NCI-H1105 treated with DMSO at 0.1 percent for 48 hours (cell line): ENCODE measurements around the gene CDX2.

Experiments
- DNase-seq: peaks from one replicate; lab custom pipeline; 2025; lab: John Stamatoyannopoulos, UW

CDX2 gene

DNA sequence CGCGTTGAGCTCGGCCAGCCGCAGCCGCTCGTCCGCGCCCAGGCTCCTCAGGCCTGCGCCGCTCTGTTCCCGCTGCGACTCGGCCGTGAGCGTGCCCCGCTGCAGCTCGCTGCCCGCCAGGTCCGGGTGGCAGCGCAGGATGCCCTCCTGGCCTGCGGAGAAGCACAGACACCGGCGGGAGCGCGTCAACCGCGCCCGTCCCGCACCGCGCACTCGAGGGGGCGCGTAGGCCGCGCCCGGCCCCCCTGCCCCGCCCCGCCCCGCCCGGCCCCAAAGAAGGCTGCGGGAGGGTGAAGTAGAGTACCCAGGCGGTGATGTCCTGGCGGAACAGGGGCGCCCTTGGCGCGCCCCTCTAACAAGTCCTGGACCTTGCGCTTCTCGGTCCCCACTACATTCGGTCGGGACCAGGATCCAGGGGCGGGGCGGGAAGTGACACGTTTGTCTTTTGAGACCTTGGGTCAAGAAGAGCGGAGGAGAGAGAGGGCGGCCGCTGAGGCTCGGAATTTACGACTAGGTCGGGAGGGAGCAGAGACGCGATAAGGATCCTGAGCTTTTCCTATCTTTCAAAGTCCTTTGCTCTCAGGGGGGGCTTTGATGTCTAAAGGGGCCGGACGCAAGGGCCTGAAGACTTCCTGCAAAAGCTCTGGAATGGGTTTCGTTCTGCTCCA is 9.3 kb upstream of the CDX2 start:
- DNase-seq = no peak

DNA sequence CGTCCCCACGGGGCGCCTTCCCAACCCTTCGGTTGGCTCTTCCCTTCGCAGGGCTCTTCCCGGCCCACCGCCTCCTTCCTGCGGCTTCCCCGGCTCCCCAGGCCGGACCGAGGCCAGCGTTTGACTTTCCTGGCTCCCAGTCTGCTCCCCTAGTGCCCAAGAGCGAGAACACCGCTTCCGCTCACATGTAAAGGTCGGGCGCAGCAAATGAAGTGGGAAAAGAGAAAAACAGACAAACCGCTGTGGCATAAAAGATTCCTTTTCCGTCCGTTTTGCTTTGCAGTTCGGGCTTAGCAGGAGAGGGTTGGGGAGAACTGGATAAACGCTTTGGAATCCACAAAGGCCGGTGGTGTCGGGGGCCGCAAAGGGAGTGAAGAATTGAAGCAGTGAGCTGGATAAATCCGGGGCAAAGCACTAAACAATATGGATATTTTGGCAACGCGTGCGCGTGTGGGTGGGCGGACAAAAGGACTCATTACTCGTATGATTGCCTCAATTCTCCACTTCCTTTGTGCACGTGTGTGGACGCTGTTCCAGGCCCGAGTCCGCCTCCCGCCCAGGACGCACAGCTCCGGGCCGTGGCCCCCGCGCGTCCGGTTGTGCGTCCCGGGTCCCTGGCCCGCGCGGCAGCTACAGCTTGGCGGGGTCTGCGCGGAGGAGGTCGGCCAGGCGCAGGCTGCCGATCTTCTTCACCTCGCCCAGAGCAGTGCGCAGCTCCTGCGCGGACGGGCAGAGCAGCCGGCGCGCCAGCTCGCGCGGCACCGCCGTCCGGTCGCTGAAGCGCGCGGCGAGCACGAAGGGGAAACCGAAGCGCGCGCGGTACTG is 8.6 kb upstream of the CDX2 start:
- no peak for DNase-seq

- DNase-seq = no peak
Measured at GRCh38 chr13:27976362-27977091, 7.4 kb upstream of the CDX2 start.

- no peak for DNase-seq
Measured at GRCh38 chr13:27975564-27976361, 6.6 kb upstream of the CDX2 start.

DNA sequence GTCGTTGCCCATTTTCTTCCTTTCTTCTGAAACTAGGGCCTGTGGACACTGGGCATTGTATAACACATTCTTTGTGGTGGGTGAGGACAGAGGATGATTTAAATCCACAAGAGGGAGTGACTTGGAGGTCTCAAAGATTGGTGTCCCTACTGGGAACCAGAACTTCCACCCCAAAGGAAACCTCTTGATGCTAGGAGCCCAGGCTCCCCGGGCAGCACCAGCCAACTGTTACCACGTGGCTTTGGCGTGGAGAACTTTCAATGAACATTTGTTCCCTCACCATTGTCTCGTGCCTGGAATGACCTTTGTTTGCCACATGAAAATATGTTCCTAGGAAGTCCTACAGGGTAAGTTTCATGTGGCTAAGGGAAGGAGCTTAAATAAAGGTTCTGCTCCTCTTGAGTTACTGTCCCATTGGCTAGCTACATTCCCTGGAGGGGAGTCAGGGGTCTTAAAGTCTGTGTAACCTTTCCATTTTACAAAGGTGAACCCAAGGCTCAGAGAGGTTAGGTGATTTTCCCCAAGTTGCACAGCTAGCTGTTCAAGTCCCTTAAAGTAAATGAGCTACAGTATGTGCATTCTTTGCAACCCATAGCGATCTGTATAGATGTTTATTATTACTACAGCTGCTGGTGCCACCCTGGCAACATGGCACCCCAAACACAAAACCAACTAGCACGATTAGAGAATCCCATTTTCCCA is 5.0 kb upstream of the CDX2 start:
- no peak for DNase-seq

DNA sequence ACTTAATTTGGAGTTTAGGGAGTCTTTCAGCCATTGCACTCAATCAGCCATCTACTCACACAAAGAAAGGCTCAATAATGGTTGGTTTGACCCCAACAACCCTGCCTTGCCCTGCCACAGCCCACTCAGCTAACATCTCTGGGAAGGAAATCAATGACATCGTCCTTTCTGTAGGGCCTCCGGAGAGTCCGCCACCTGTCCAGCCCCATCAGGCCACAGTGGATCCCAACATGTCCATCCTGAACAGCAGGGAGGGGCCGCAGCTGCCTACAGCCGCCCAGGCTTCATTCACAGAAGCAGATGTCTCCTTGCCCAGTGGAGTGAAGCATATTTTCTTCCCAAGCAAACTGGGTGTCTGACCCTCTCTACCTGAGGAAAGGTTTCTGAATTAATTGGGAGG is 4.2 kb upstream of the CDX2 start:
- no peak for DNase-seq

DNA sequence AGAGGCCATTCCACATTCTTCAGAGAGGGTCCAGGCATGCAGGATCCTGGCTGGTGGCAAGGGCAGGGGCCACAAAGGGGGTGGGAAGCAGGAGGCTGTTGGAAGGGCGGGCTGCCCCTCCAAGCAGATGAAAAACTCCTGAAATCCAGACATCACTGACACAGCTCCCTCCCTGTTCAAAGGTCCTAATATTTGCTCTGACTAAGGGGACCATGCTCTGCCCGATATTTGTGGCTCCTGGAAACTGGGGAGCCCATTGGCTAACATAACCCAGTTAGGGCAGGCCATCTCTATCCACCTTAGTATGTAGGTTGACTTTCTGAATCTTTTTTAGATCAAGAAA is 3.3 kb upstream of the CDX2 start:
- DNase-seq = no peak

- no peak for DNase-seq
Measured at GRCh38 chr13:27971776-27972477, 2.8 kb upstream of the CDX2 start.

- DNase-seq = no peak
Measured at GRCh38 chr13:27971236-27971645, 2.1 kb upstream of the CDX2 start.

DNA sequence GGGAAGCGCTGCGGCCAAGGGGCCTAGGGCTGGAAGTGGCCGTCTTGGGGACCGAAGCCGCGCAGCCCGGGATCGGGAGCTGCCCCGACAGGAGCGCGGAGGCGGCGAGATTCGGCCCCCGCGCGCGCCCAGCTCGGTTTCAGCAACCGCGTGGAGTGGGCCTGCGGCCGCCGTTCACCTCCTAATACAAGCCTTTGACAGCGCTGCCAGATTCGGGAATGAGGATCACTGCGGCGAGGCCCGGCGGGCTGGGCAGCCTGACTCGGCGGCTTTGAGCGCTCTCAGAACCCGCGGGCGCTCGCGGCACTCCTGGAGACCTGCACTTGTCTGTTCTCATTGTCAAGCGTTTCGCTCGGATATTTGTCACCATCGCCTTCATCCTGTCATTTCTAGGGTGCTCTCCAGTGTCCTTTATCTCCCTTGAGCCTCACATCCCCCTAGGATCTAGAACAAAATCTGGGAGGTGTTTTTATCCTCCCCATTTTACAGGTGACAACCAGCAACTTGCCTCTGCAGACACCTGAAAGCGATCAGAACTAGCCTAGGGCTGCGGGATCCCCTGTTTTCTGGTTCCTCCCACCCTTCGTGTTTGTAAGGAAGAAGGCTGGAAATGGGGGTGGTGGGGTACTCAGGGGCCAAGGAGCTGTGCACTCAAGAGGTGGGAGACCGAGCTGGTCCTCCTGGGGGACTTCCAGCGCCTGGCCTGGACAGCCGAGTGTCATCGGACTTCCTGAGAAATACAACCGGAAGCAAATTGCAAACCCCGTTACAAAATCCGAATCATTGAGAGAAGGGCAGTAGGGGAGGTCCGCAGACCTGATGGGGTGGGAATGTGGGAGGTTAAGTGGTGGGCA is 1.5 kb upstream of the CDX2 start:
- DNase-seq = no peak

DNA sequence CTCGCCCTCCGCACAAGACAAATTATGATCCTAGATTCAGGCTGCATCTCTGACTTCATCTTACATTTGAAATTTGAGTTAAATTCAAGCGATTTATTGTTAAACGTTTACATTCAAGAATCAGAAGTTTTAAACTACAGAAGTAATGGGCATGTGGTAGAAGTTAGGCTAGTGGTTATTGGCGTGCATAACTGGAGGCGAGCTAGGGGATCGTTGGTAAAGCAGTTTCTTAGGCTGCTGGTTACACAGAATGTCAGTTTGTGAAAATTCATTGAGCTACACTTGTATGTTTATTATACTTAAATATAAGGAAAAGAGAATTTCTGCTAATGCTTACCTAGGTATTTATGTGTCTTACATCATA is 733 bp upstream of the CDX2 start:
- no peak for DNase-seq

DNA sequence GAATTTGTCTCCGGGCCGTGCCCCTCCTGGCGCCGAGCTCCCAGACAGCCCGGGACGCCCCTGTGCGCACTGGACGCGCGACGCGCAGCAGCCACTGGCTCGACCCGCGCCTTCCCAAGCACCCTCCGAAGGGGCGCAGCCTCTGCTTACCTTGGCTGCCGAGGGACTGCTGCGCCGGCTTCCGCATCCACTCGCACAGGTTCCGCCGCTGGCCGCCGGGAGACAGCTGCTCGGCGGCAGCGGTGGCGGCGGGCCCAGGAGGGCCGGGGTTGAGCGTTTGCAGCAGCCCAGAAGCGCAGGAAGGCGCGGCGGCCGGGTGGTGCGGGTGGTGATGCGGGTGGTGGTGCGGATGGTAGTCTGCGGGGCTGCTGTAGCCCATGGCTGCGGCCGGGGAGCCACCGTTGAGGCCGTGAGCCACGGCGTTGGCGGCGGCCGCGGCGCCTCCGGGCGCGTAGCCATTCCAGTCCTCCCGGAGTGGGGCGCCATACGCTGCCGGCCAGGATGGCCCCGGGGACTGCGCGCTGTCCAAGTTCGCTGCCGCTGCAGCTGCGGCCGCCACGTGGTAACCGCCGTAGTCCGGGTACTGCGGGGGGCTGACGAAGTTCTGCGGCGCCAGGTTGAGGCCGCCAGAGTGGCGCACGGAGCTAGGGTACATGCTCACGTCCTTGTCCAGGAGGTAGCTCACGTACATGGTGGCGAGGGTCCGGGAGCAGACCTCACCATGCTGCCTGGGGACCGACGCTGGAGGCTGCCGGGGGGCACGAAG is 616 bp downstream of the CDX2 start:
- peak; percentile 31 for DNase-seq

- peak; percentile 9 for DNase-seq
Measured at GRCh38 chr13:27967736-27968315, 1.3 kb downstream of the CDX2 start.

DNA sequence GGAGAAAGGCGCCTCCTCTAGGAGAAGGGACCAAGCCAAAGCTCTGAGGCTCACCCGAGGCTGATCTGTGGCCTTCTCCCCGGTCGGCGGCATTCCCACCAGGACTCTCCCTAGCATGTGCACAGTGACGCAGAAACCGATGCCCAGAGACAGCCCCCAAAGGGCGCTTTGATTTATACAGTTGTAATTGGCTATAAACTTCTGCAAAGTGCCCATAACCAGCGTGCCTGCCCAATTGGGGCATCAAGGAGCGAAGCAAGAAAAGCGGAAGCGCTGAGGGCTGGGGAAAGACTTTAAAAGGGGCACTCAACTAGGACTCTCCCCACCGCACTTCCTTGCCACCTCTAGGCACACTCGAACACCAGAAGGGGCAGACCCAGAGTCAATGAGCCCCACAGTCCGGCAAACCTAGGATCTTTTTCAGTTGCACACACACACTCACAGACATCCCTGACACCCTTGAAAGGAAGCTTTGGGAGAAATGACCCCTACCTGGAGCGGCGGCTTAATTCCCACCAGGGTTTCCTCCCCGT is 1.8 kb downstream of the CDX2 start:
- no peak for DNase-seq

GRCh38 chr13:27966641-27967202 is 2.4 kb downstream of the CDX2 start:
- DNase-seq = no peak

DNA sequence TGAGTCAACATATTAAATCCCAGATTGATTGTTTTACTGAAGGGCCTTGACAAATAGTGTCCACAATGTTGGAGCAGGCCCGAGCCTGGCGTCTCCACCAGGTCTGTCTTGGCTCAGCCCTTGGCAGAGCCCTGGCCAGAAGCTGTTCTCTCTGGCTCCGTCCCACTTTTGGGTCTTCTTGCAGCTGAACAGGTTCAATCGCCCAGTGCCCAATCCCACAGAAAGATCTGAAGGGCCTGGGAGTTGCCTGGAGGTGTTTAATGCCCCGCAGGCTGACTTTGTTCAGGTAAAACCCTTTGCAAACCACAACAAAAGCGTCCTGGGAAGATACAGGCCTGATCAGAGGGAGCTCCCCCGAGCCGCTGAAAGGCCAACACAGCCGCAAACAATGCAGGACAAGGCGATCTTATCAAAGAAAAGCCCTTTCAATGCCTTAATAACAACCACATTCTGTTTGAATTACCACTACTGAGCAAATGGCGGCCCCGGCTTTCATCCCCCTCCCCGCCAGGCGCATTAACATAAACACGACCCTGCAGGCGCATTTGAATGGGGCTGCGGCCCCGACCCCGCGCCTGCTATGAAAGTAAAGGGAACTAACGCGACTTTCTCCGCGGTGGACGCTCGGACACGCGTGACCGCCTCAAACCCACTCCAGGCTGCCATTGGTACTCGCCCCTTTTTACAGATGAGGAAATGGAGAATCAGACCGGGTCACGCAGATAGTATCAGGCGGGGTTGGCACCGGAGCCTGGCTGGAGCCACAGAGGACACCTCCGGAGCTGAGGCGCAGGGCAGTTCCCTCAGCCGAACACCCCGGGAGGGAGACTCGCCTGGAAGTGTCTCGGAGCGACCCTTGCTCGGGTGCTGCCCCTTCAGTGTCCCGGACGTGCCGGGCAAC is 3.1 kb downstream of the CDX2 start:
- no peak for DNase-seq

DNA sequence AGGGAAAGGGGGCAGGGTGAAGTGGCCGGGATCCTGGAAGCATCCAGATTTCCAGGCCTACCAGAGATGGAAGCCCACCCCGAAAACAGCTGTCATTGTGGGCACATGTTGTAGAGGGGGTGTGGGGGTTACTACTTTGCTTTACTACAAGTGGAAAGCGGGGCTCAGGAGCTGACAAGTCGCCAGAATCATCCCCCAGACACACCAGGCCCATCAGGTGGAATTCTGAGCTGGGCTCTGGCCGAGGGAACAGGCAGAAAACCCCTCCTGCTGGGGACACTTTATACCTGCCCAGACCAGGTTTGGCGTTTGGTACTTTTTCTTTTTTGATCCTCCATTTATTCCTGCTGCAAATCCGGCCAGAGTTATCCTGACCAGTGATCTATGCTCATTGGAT is 3.8 kb downstream of the CDX2 start:
- DNase-seq = no peak
